ENCODE data around the gene RTRAF.

RTRAF gene

GRCh38 chr14:52003324-52003723 is 14.0 kb downstream of the RTRAF start:
- TF ChIP-seq POLR2A (IDR thresholded peaks at IDR 0.05; ENCODE audit: extremely low read depth, insufficient read length), result no peak
- TF ChIP-seq CTCF (IDR thresholded peaks at IDR 0.05; ENCODE audit: low read depth, low read length), result no peak
- no peak for TF ChIP-seq MYC (IDR thresholded peaks at IDR 0.05; ENCODE audit: low read depth, low read length)
- TF ChIP-seq MAX (IDR thresholded peaks at IDR 0.05; ENCODE audit: low read depth, low read length), result no peak
- DNase-seq (ENCODE audit: low read depth), result no peak
- no peak overlapping the region for H3K4me3 ChIP-seq (ENCODE audit: low read depth, low read length)

- TF ChIP-seq CTCF (IDR thresholded peaks at IDR 0.05; ENCODE audit: low read depth, low read length) (no peak), MYC (IDR thresholded peaks at IDR 0.05; ENCODE audit: low read depth, low read length) (no peak), MAX (IDR thresholded peaks at IDR 0.05; ENCODE audit: low read depth, low read length) (no peak), POLR2A (IDR thresholded peaks at IDR 0.05; ENCODE audit: extremely low read depth, insufficient read length) (no peak)
- H3K4me3 ChIP-seq (ENCODE audit: low read depth, low read length), result no peak overlapping the region
- no peak for DNase-seq (ENCODE audit: low read depth)
These were observed 16.3 kb downstream of the RTRAF start for GRCh38 chr14:52005625-52006024.

GRCh38 chr14:52006361-52006760 is 17.0 kb downstream of the RTRAF start:
- no peak for DNase-seq (ENCODE audit: low read depth)
- H3K4me3 ChIP-seq (ENCODE audit: low read depth, low read length), result no peak overlapping the region
- TF ChIP-seq MYC (IDR thresholded peaks at IDR 0.05; ENCODE audit: low read depth, low read length) (no peak), MAX (IDR thresholded peaks at IDR 0.05; ENCODE audit: low read depth, low read length) (no peak), CTCF (IDR thresholded peaks at IDR 0.05; ENCODE audit: low read depth, low read length) (no peak), POLR2A (IDR thresholded peaks at IDR 0.05; ENCODE audit: extremely low read depth, insufficient read length) (no peak)

GRCh38 chr14:52007211-52007610 is 17.9 kb downstream of the RTRAF start:
- no peak for TF ChIP-seq CTCF (IDR thresholded peaks at IDR 0.05; ENCODE audit: low read depth, low read length)
- no peak for TF ChIP-seq MYC (IDR thresholded peaks at IDR 0.05; ENCODE audit: low read depth, low read length)
- TF ChIP-seq MAX (IDR thresholded peaks at IDR 0.05; ENCODE audit: low read depth, low read length), result no peak
- no peak for TF ChIP-seq POLR2A (IDR thresholded peaks at IDR 0.05; ENCODE audit: extremely low read depth, insufficient read length)
- H3K4me3 ChIP-seq (ENCODE audit: low read depth, low read length), result no peak overlapping the region
- no peak for DNase-seq (ENCODE audit: low read depth)

GRCh38 chr14:52007637-52008036 is 18.3 kb downstream of the RTRAF start:
- H3K4me3 ChIP-seq (ENCODE audit: low read depth, low read length), result no peak overlapping the region
- no peak for DNase-seq (ENCODE audit: low read depth)
- TF ChIP-seq MYC (IDR thresholded peaks at IDR 0.05; ENCODE audit: low read depth, low read length), result no peak

GRCh38 chr14:52008136-52008535 is 18.8 kb downstream of the RTRAF start:
- H3K4me3 ChIP-seq (ENCODE audit: low read depth, low read length), result no peak overlapping the region
- TF ChIP-seq MAX (IDR thresholded peaks at IDR 0.05; ENCODE audit: low read depth, low read length), result no peak
- TF ChIP-seq CTCF (IDR thresholded peaks at IDR 0.05; ENCODE audit: low read depth, low read length), result no peak
- TF ChIP-seq POLR2A (IDR thresholded peaks at IDR 0.05; ENCODE audit: extremely low read depth, insufficient read length), result no peak
- no peak for TF ChIP-seq MYC (IDR thresholded peaks at IDR 0.05; ENCODE audit: low read depth, low read length)
- DNase-seq (ENCODE audit: low read depth), result no peak
